CD4-positive, alpha-beta T cell (primary cell): ENCODE data around the gene PPP1R15A. TPM values are rescaled to one million over a fixed set of nuclear protein-coding genes. Genes with fewer than 3 reads are reported as not detected.
"Not testable (repeated sequence)": the region's sequence is repeated elsewhere in the genome, so short reads cannot be mapped to it uniquely, and the experiment has no call there.

Source experiments
- ATAC-seq: fragments of 200-7000 bp; cut with Tn5 transposase; one replicate; pipeline ENCODE4 v1.10.0; 2022; ENCODE audit warnings: mild to moderate bottlenecking; ENCODE audit not compliant: poor library complexity
- CTCF ChIA-PET: fragments of 350-600 bp; sonication (Branson Sonifier 250); formaldehyde crosslinking; loops from one replicate; lab custom pipeline; 2021; ENCODE audit warnings: antibody characterized with exemption, inconsistent platforms; lab: Charles Lee
- POLR2A ChIA-PET: fragments of 350-600 bp; sonication (Branson Sonifier 250); formaldehyde crosslinking; loops from one replicate; lab custom pipeline; 2021; ENCODE audit warnings: antibody characterized with exemption, inconsistent platforms; lab: Charles Lee
- DNase-seq, 14 experiments: peaks; one replicate each; pipeline ENCODE4 v3.0.0-alpha.2; 2013 to 2020; ENCODE audit warnings: mixed read lengths in 2 of 14
- H3K27ac ChIP-seq, 2 donors: one replicate each; pipeline versions ENCODE4 v1.5.1 to v1.7.0; 2013; ENCODE audit warnings: low read length in 2 of 2, low read depth in 1 of 2, mild to moderate bottlenecking in 1 of 2
- H3K27me3 ChIP-seq, 2 experiments: 1 replicate in 1 of 2; 2 replicates in 1 of 2; pipeline versions ENCODE4 v1.6.1 to v1.7.0; 2013; ENCODE audit warnings: low read length in 2 of 2, control low read depth in 1 of 2, mild to moderate bottlenecking in 1 of 2, moderate library complexity in 1 of 2; ENCODE audit not compliant: insufficient read depth in 2 of 2, control insufficient read depth in 1 of 2
- H3K36me3 ChIP-seq: one replicate; pipeline ENCODE4 v1.6.1; 2013; ENCODE audit warnings: low read length, control low read depth; ENCODE audit not compliant: insufficient read depth
- H3K4me1 ChIP-seq: one replicate; pipeline ENCODE4 v1.6.1; 2013; ENCODE audit warnings: low read length, control low read depth; ENCODE audit not compliant: insufficient read depth
- H3K4me3 ChIP-seq: one replicate; pipeline ENCODE4 v1.5.1; 2013; ENCODE audit warnings: mild to moderate bottlenecking, low read length, moderate library complexity
- H3K9me3 ChIP-seq, 2 experiments: 1 replicate in 1 of 2; 2 replicates in 1 of 2; pipeline versions ENCODE4 v1.6.1 to v1.7.0; 2013; ENCODE audit warnings: low read length in 2 of 2, mild to moderate bottlenecking in 2 of 2, control low read depth in 1 of 2, moderate library complexity in 1 of 2; ENCODE audit not compliant: control insufficient read depth in 1 of 2, insufficient read depth in 1 of 2
- H3K27ac Mint-ChIP-seq: one replicate; pipeline ENCODE4 v1.8.0; 2020; ENCODE audit warnings: mixed read lengths
- H3K27me3 Mint-ChIP-seq: one replicate; pipeline ENCODE4 v1.8.0; 2021; ENCODE audit warnings: mixed read lengths
- H3K36me3 Mint-ChIP-seq: one replicate; pipeline ENCODE4 v1.8.0; 2021; ENCODE audit warnings: low read depth, mixed read lengths
- H3K4me1 Mint-ChIP-seq: one replicate; pipeline ENCODE4 v1.8.0; 2021; ENCODE audit warnings: low read depth, mixed read lengths
- H3K4me3 Mint-ChIP-seq: one replicate; pipeline ENCODE4 v1.8.0; 2020; ENCODE audit warnings: mild to moderate bottlenecking, mixed read lengths
- H3K9me3 Mint-ChIP-seq: one replicate; pipeline ENCODE4 v1.8.0; 2020; ENCODE audit warnings: mixed read lengths
- CTCF ChIP-seq: fragments of 200-600 bp; IDR thresholded peaks from one replicate; pipeline ENCODE4 v1.8.0; 2022; ENCODE audit warnings: antibody characterized with exemption, mild to moderate bottlenecking
- intact Hi-C, 2 experiments: fragments of 100-400 bp; cut with DNase I in 1 of 2; cut with micrococcal nuclease in 1 of 2; formaldehyde crosslinking; loops; one replicate each; pipeline versions ENCODE4 v1.15.1 to v1.9.0; 2023 to 2025; cut with DNase I, micrococcal nuclease
- total RNA-seq, 174 experiments: library from RNA in 2 of 174; stranded (reverse) in 2 of 174; gene quantifications; one replicate each; pipeline ENCODE4 v1.2.3 and lab custom pipeline; 2021 to 2026

PPP1R15A gene
- total RNA-seq, 2 experiments from 2014 or later: 569 to 584 TPM

GRCh38 chr19:48878196-48879024 lies 6.2 kb downstream of the PPP1R15A start:
- ATAC-seq: no peak
- H3K4me1 Mint-ChIP-seq: peaks cover 34% of the 10 kb centered on the region
- ChIA-PET POLR2A (no interaction called here), CTCF (interaction anchor here (1.3 kb wide), 1 partner anchor 115 kb away, joined by 3 read pairs; the partner anchor contains the start of gene RUVBL2)
- no peak for TF ChIP-seq CTCF
- H3K27me3 Mint-ChIP-seq: no peaks in the 10 kb centered on the region
- H3K27ac Mint-ChIP-seq: peak overlapping the region; percentile 61
- no peak overlapping the region for H3K4me3 Mint-ChIP-seq
- Histone ChIP-seq H3K27me3 (no peaks in the 10 kb centered on the region), H3K36me3 (peaks cover 36% of the 10 kb centered on the region), H3K4me1 (peaks cover 34% of the 10 kb centered on the region), H3K4me3 (no peak overlapping the region), H3K9me3 (no peaks in the 10 kb centered on the region), H3K27ac (no peak overlapping the region)
- DNase-seq: peak in 2 of 14 experiments; percentile 40 to 63
- H3K9me3 Mint-ChIP-seq: no peaks in the 10 kb centered on the region
- intact Hi-C loops: loop anchor here in 1 of 2 experiments (2.0 kb wide), 1 partner anchor 22 kb away; the partner anchor contains the start of gene NUCB1
- H3K36me3 Mint-ChIP-seq: peaks cover 46% of the 10 kb centered on the region

GRCh38 chr19:48879025-48879637 lies 6.9 kb downstream of the PPP1R15A start:
- H3K27me3 Mint-ChIP-seq: no peaks in the 10 kb centered on the region
- ATAC-seq (no peak), DNase-seq (peak in 1 of 14 experiments; percentile 42)
- ChIA-PET CTCF (interaction anchor here (1.3 kb wide), 1 partner anchor 114 kb away, joined by 3 read pairs; the partner anchor contains the start of gene RUVBL2), POLR2A (no interaction called here)
- Histone ChIP-seq H3K27ac (no peak overlapping the region), H3K4me3 (no peak overlapping the region), H3K9me3 (no peaks in the 10 kb centered on the region), H3K36me3 (peaks cover 28% of the 10 kb centered on the region), H3K27me3 (no peaks in the 10 kb centered on the region), H3K4me1 (peaks cover 27% of the 10 kb centered on the region)
- H3K27ac Mint-ChIP-seq: peak overlapping the region; percentile 61
- H3K9me3 Mint-ChIP-seq: no peaks in the 10 kb centered on the region
- H3K36me3 Mint-ChIP-seq: peaks cover 39% of the 10 kb centered on the region
- no peak for TF ChIP-seq CTCF
- peaks cover 27% of the 10 kb centered on the region for H3K4me1 Mint-ChIP-seq
- H3K4me3 Mint-ChIP-seq: no peak overlapping the region
- intact Hi-C loops: loop anchor here in 1 of 2 experiments (2.0 kb wide), 1 partner anchor 22 kb away; the partner anchor contains the start of gene NUCB1

GRCh38 chr19:48879696-48880095 lies 7.5 kb downstream of the PPP1R15A start:
- H3K4me3 Mint-ChIP-seq, POLR2A ChIA-PET, ATAC-seq, H3K27me3 ChIP-seq, H3K9me3 Mint-ChIP-seq, H3K27ac ChIP-seq, H3K27me3 Mint-ChIP-seq, H3K27ac Mint-ChIP-seq, H3K9me3 ChIP-seq, H3K4me3 ChIP-seq: not testable (repeated sequence)
- H3K36me3 ChIP-seq: peaks cover 23% of the 10 kb centered on the region
- peaks cover 33% of the 10 kb centered on the region for H3K36me3 Mint-ChIP-seq
- H3K4me1 Mint-ChIP-seq: peaks cover 21% of the 10 kb centered on the region
- peaks cover 21% of the 10 kb centered on the region for H3K4me1 ChIP-seq
- CTCF ChIA-PET: interaction anchor here (1.0 to 1.9 kb wide), 2 partner anchors 91 to 114 kb away, joined by 3 to 8 read pairs; partner anchors contain the start of gene RUVBL2
- DNase-seq: peak in 1 of 14 experiments; percentile 30
- intact Hi-C loops: loop anchor here in 1 of 2 experiments (2.0 kb wide), 1 partner anchor 21 kb away; the partner anchor contains the start of gene NUCB1
